Measurements from ENCODE around the gene PLEKHA6.

DNA sequence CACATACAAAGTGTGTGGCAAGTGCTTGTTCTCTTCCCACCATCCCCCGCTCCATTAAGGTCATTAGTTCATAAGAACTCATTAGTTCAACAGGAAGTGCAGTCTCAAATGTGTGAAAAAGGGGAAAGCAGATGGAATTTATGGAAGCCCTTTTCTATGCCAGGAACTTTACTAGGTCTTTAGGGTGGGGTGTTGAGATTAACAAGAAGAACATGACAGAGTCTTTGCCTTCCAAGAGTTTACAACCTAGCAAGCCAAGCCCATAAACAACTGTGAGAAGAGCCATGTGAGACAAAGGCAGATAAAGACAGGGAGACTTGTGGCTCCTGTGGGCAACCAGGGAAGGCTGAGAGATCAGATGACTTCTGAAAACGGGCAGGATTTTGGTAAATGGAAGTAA, 21.4 kb downstream of the PLEKHA6 start:
- TF ChIP-seq, protein P1, sequence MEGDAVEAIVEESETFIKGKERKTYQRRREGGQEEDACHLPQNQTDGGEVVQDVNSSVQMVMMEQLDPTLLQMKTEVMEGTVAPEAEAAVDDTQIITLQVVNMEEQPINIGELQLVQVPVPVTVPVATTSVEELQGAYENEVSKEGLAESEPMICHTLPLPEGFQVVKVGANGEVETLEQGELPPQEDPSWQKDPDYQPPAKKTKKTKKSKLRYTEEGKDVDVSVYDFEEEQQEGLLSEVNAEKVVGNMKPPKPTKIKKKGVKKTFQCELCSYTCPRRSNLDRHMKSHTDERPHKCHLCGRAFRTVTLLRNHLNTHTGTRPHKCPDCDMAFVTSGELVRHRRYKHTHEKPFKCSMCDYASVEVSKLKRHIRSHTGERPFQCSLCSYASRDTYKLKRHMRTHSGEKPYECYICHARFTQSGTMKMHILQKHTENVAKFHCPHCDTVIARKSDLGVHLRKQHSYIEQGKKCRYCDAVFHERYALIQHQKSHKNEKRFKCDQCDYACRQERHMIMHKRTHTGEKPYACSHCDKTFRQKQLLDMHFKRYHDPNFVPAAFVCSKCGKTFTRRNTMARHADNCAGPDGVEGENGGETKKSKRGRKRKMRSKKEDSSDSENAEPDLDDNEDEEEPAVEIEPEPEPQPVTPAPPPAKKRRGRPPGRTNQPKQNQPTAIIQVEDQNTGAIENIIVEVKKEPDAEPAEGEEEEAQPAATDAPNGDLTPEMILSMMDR (IDR thresholded peaks at IDR 0.05; ENCODE audit: poor library complexity, severe bottlenecking) = no peak
- no peak for TF ChIP-seq RAD21 (conservative IDR thresholded peaks at IDR 0.05)

All from neural cell (in vitro differentiated cells).